Body of pancreas (tissue), 4 donors: ENCODE results near the gene DNAH2. TPM values are rescaled to one million over a fixed set of nuclear protein-coding genes. Genes with fewer than 3 reads are reported as not detected.

ENCODE experiments used
- ATAC-seq: fragments of 150-250 bp; one replicate; pipeline ENCODE4 v1.9.1; 2016
- DNase-seq, 4 donors: peaks; one replicate each; pipeline ENCODE4 v3.0.0-alpha.2; 2019
- H3K27ac ChIP-seq, 4 donors: fragments of 200-600 bp; sonication (generic); 1 replicate in 3 of 4; 2 replicates in 1 of 4; pipeline versions ENCODE4 v1.5.1 to v1.6.1; 2016 to 2019; ENCODE audit warnings: mild to moderate bottlenecking in 1 of 4, mixed read lengths in 1 of 4, moderate library complexity in 1 of 4
- H3K27me3 ChIP-seq, 2 donors: fragments of 200-600 bp; sonication (generic); one replicate each; pipeline ENCODE4 v1.6.0; 2016; ENCODE audit warnings: mild to moderate bottlenecking in 1 of 2
- H3K36me3 ChIP-seq, 2 donors: fragments of 200-600 bp; sonication (generic); replicated peaks in 1 of 2; 2 replicates each; pipeline ENCODE4 v1.5.1; 2016; ENCODE audit warnings: low read depth in 2 of 2; ENCODE audit not compliant: insufficient read depth in 1 of 2
- H3K4me1 ChIP-seq: fragments of 200-600 bp; sonication (generic); one replicate; pipeline ENCODE4 v1.6.0; 2016
- H3K4me3 ChIP-seq, 2 donors: fragments of 200-600 bp; sonication (generic); 1 replicate in 1 of 2; 2 replicates in 1 of 2; pipeline ENCODE4 v1.5.1; 2016 to 2019
- H3K9me3 ChIP-seq, 3 donors: fragments of 200-600 bp; sonication (generic); 1 replicate in 2 of 3; 2 replicates in 1 of 3; pipeline ENCODE4 v1.5.1; 2016
- CTCF ChIP-seq, 7 experiments: fragments of 450-650 bp in 4 of 7; fragments of 200-600 bp in 3 of 7; sonication (generic) in 3 of 7; IDR thresholded peaks; one replicate each; pipeline ENCODE4 v1.5.1; 2016 to 2019; ENCODE audit warnings: antibody characterized with exemption in 7 of 7
- POLR2A ChIP-seq, 3 donors: fragments of 450-650 bp; IDR thresholded peaks; one replicate each; pipeline ENCODE4 v1.6.1; 2016; ENCODE audit warnings: antibody characterized with exemption in 3 of 3, mild to moderate bottlenecking in 2 of 3
- WGBS, 2 donors: methylation state at CpG; one replicate each; pipeline ENCODE4 v1.1.5; 2017; 5-methylcytosine and 5-hydroxymethylcytosine counted together
- intact Hi-C: fragments of 100-400 bp; cut with DNase I; formaldehyde crosslinking; loops from one replicate; pipeline ENCODE4 v1.15.1; 2023
- total RNA-seq, 2 donors: library from RNA; depleted of rRNA; stranded (reverse); fragments of >200 nt; gene quantifications; one replicate each; pipeline ENCODE4 v1.1.0, GENCODE V29; 2016

The DNAH2 gene
- total RNA-seq, 2 donors from 2014 or later: 0.26 to 0.66 TPM

GRCh38 chr17:7721612-7722011 lies 4.1 kb downstream of the DNAH2 start:
- ATAC-seq (no peak), DNase-seq (no peak)
- Histone ChIP-seq H3K27me3 (no peaks in the 10 kb centered on the region), H3K9me3 (no peaks in the 10 kb centered on the region), H3K4me3 (no peak overlapping the region), H3K27ac (no peak overlapping the region), H3K36me3 (no peaks in the 10 kb centered on the region), H3K4me1 (peaks cover 20% of the 10 kb centered on the region)
- 85 to 91% methylated on average over 2 of the region's 2 CpGs for WGBS, 2 donors
- TF ChIP-seq POLR2A (IDR thresholded peaks at IDR 0.05): no peak
- intact Hi-C loops: no loop called here

GRCh38 chr17:7727886-7728285 lies 10.3 kb downstream of the DNAH2 start:
- no peak for ATAC-seq
- no peaks in the 10 kb centered on the region for H3K27me3 ChIP-seq
- intact Hi-C loops: no loop called here
- no peaks in the 10 kb centered on the region for H3K4me1 ChIP-seq
- H3K9me3 ChIP-seq: no peaks in the 10 kb centered on the region
- no peak for DNase-seq
- H3K4me3 ChIP-seq: no peak overlapping the region
- TF ChIP-seq CTCF (IDR thresholded peaks at IDR 0.05) (no peak), POLR2A (IDR thresholded peaks at IDR 0.05) (no peak)
- no peaks in the 10 kb centered on the region for H3K36me3 ChIP-seq
- H3K27ac ChIP-seq: no peak overlapping the region
- WGBS, 2 donors: 66 to 72% methylated on average over 3 of the region's 3 CpGs

GRCh38 chr17:7729816-7730215 lies 12.3 kb downstream of the DNAH2 start:
- Histone ChIP-seq H3K4me3 (no peak overlapping the region), H3K36me3 (no peaks in the 10 kb centered on the region), H3K27ac (no peak overlapping the region), H3K9me3 (no peaks in the 10 kb centered on the region), H3K4me1 (no peaks in the 10 kb centered on the region), H3K27me3 (no peaks in the 10 kb centered on the region)
- no peak for ATAC-seq
- 53 to 76% methylated on average over 1 of the region's 1 CpG for WGBS, 2 donors
- intact Hi-C loops: no loop called here
- TF ChIP-seq POLR2A (IDR thresholded peaks at IDR 0.05) (no peak), CTCF (IDR thresholded peaks at IDR 0.05) (no peak)
- DNase-seq: no peak

DNA sequence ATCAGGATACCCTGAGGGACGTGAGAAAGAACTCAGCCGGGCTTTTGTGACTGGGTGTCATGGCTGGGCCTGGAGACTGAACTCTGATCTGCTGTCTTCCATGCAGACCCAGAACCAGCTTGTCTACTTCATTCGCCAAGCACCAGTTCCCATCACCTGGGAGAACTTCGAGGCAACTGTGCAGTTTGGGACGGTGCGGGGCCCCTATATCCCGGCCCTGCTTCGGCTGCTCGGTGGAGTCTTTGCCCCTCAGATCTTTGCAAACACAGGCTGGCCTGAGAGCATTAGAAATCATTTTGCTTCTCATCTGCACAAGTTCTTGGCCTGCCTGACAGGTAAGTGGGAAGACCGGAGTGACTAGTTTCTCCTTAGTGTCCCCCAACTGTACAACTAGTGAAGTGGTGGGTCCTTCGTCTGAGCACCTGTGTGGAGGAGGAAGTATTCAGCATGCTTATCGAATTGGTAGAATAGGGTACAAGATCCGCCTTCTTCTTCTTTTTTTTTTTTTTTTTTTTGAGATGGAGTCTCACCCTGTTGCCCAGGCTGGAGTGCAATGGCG lies 15.5 kb downstream of the DNAH2 start:
- Histone ChIP-seq H3K9me3 (no peaks in the 10 kb centered on the region), H3K4me1 (no peaks in the 10 kb centered on the region), H3K27me3 (no peaks in the 10 kb centered on the region), H3K4me3 (no peak overlapping the region), H3K27ac (no peak overlapping the region), H3K36me3 (no peaks in the 10 kb centered on the region)
- no peak for ATAC-seq
- DNase-seq: no peak
- intact Hi-C loops: no loop called here
- 72 to 76% methylated on average over 14 of the region's 14 CpGs for WGBS, 2 donors
- TF ChIP-seq POLR2A (IDR thresholded peaks at IDR 0.05) (no peak), CTCF (IDR thresholded peaks at IDR 0.05) (no peak)

DNA sequence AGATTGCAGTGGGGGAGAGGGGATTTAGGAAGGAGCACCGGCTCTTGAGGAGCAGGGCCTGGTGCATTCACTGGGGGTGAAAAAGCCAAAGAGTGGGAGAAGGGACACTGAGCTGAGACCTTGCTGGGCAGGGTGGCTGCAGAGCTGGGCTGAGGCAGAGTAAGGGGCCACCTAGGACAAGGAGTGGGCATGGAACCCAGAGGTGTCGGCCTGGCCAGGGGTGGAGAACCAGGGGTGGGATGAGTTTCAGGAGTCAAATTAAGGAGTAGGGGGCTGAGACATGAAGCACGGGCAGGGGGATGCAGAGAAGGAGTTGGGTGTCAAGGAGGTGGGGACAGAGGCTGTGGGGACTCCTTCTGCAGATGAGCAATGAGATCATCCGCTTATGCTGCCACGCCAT lies 20.1 kb downstream of the DNAH2 start:
- Histone ChIP-seq H3K27ac (no peak overlapping the region), H3K27me3 (peaks cover 0 to 4% of the 10 kb centered on the region in 2 donors), H3K9me3 (no peaks in the 10 kb centered on the region), H3K4me3 (no peak overlapping the region), H3K4me1 (no peaks in the 10 kb centered on the region), H3K36me3 (no peaks in the 10 kb centered on the region)
- 78 to 80% methylated on average over 5 of the region's 5 CpGs for whole genome bisulfite sequencing, 2 donors
- DNase-seq (no peak), ATAC-seq (no peak)
- no peak for TF ChIP-seq CTCF (IDR thresholded peaks at IDR 0.05)
- TF ChIP-seq POLR2A (IDR thresholded peaks at IDR 0.05): no peak
- intact Hi-C loops: no loop called here
